ENCODE data around the gene FGFBP2.

GRCh38 chr4:15912236-15912635 lies 50.7 kb downstream of the FGFBP2 start:
- no peak for TF ChIP-seq POLR2A (IDR thresholded peaks at IDR 0.05)
- no peak for TF ChIP-seq CTCF (IDR thresholded peaks at IDR 0.05)
- no peak for TF ChIP-seq EP300 (IDR thresholded peaks at IDR 0.05)
- no peak for TF ChIP-seq POLR2AphosphoS5 (IDR thresholded peaks at IDR 0.05)

Measured in stomach (tissue), 4 donors.